GOT3 (cell line): ENCODE results near the gene LRP10.
"Not testable (repeated sequence)": the region's sequence is repeated elsewhere in the genome, so short reads cannot be mapped to it uniquely, and the experiment has no call there.

Source experiments
- DNase-seq: peaks from one replicate; lab custom pipeline; 2025; ENCODE audit warnings: mixed read lengths; lab: John Stamatoyannopoulos, UW

LRP10 gene

GRCh38 chr14:22887260-22887989 is 15.9 kb downstream of the LRP10 start:
- DNase-seq: no peak

GRCh38 chr14:22887990-22888378 is 16.4 kb downstream of the LRP10 start:
- no peak for DNase-seq

- no peak for DNase-seq
Observed at GRCh38 chr14:22888662-22889061, 17.1 kb downstream of the LRP10 start.

- DNase-seq: no peak
Observed at GRCh38 chr14:22890416-22890815, 18.9 kb downstream of the LRP10 start.

GRCh38 chr14:22892488-22892887 is 20.9 kb downstream of the LRP10 start:
- no peak for DNase-seq

- DNase-seq: no peak
Observed at GRCh38 chr14:22893706-22894105, 22.2 kb downstream of the LRP10 start.

- no peak for DNase-seq
Observed at GRCh38 chr14:22895402-22895801, 23.9 kb downstream of the LRP10 start.

GRCh38 chr14:22896356-22896755 is 24.8 kb downstream of the LRP10 start:
- no peak for DNase-seq

GRCh38 chr14:22896760-22897159 is 25.2 kb downstream of the LRP10 start:
- no peak for DNase-seq

GRCh38 chr14:22897357-22897756 is 25.8 kb downstream of the LRP10 start:
- no peak for DNase-seq

GRCh38 chr14:22898302-22899090 is 27.0 kb downstream of the LRP10 start:
- DNase-seq: no peak

GRCh38 chr14:22900081-22900799 is 28.7 kb downstream of the LRP10 start:
- no peak for DNase-seq

- no peak for DNase-seq
Observed at GRCh38 chr14:22901799-22902198, 30.3 kb downstream of the LRP10 start.

GRCh38 chr14:22903742-22904087 is 32.2 kb downstream of the LRP10 start:
- no peak for DNase-seq

- no peak for DNase-seq
Observed at GRCh38 chr14:22905627-22906026, 34.1 kb downstream of the LRP10 start.

GRCh38 chr14:22906073-22906472 is 34.5 kb downstream of the LRP10 start:
- DNase-seq: no peak

- no peak for DNase-seq
Observed at GRCh38 chr14:22907429-22907828, 35.9 kb downstream of the LRP10 start.

- no peak for DNase-seq
Observed at GRCh38 chr14:22908601-22909000, 37.1 kb downstream of the LRP10 start.

- no peak for DNase-seq
Observed at GRCh38 chr14:22910916-22911315, 39.4 kb downstream of the LRP10 start.

- not testable (repeated sequence) for DNase-seq
Observed at GRCh38 chr14:22914836-22915235, 43.3 kb downstream of the LRP10 start.

- DNase-seq: no peak
Observed at GRCh38 chr14:22915886-22916521, 44.5 kb downstream of the LRP10 start.
